Lung (tissue), 12 donors: Measurements from ENCODE around the gene MITD1. TPM values are rescaled to one million over a fixed set of nuclear protein-coding genes. Genes with fewer than 3 reads are reported as not detected.

Experiments used
- ATAC-seq: fragments of 200-7000 bp; cut with Tn5 transposase; one replicate; pipeline ENCODE4 v1.9.1; 2020; ENCODE audit warnings: moderate number of reproducible peaks; ENCODE audit not compliant: insufficient read depth, low FRiP score
- DNase-seq, 3 donors: peaks; one replicate each; pipeline ENCODE4 v3.0.0-alpha.2; 2013 to 2017
- H3K27ac ChIP-seq, 2 donors: one replicate each; pipeline ENCODE4 v1.5.1; 2013; ENCODE audit warnings: mild to moderate bottlenecking in 2 of 2, moderate library complexity in 2 of 2, control low read depth in 1 of 2, inconsistent platforms in 1 of 2, low read depth in 1 of 2, low read length in 1 of 2
- H3K27me3 ChIP-seq, 3 donors: one replicate each; pipeline ENCODE4 v1.5.1; 2013; ENCODE audit warnings: low read length in 2 of 3; ENCODE audit not compliant: control insufficient read depth in 3 of 3, insufficient read depth in 3 of 3
- H3K36me3 ChIP-seq, 4 donors: one replicate each; pipeline ENCODE4 v1.5.1; 2013; ENCODE audit warnings: low read length in 4 of 4, mild to moderate bottlenecking in 1 of 4, moderate library complexity in 1 of 4; ENCODE audit not compliant: control insufficient read depth in 4 of 4, insufficient read depth in 4 of 4
- H3K4me1 ChIP-seq, 5 donors: one replicate each; pipeline ENCODE4 v1.5.1; 2013; ENCODE audit warnings: low read length in 5 of 5, mild to moderate bottlenecking in 2 of 5, moderate library complexity in 1 of 5; ENCODE audit not compliant: control insufficient read depth in 5 of 5, insufficient read depth in 5 of 5
- H3K4me3 ChIP-seq: one replicate; pipeline ENCODE4 v1.5.1; 2013; ENCODE audit warnings: mild to moderate bottlenecking, control low read depth, moderate library complexity
- H3K9ac ChIP-seq, 2 donors: one replicate each; pipeline ENCODE4 v1.5.1; 2013; ENCODE audit warnings: low read length in 2 of 2, control low read depth in 1 of 2; ENCODE audit not compliant: insufficient read depth in 1 of 2
- H3K9me3 ChIP-seq, 4 donors: one replicate each; pipeline ENCODE4 v1.5.1; 2013; ENCODE audit warnings: low read length in 3 of 4, mild to moderate bottlenecking in 1 of 4, moderate library complexity in 1 of 4; ENCODE audit not compliant: control insufficient read depth in 4 of 4, insufficient read depth in 3 of 4
- CTCF ChIP-seq: IDR thresholded peaks from 2 replicates; pipeline ENCODE4 v1.5.1; 2012; ENCODE audit warnings: mild to moderate bottlenecking; ENCODE audit errors: control extremely low read depth, extremely low read depth
- WGBS, 2 donors: extraction: QIAGEN DNeasy Blood & Tissue Kit; methylation state at CpG; one replicate each; pipeline ENCODE4 v1.1.7; 2013; 5-methylcytosine and 5-hydroxymethylcytosine counted together
- polyA plus RNA-seq, 2 donors: library from polyadenylated mRNA; stranded (reverse); fragments of 200-250 nt; gene quantifications; one replicate each; pipeline ENCODE4 v1.2.1, GENCODE V29; 2013
- total RNA-seq, 2 donors: library from RNA; depleted of rRNA in 1 of 2; stranded (reverse); fragments of >200 nt in 1 of 2; gene quantifications; one replicate each; pipeline ENCODE4 v1.2.1, GENCODE V29; 2014 to 2021
- donor health status: control.
- donor health status: control.
- donor health status: Bipolar disorder and iron deficiency.
- donor health status: healthy.
- donor health status: DM: yes; HTN: yes; CAD: no.

The MITD1 gene
- total and polyA plus RNA-seq, 4 donors = 17.6 to 57.1 (median 34.6) TPM

DNA sequence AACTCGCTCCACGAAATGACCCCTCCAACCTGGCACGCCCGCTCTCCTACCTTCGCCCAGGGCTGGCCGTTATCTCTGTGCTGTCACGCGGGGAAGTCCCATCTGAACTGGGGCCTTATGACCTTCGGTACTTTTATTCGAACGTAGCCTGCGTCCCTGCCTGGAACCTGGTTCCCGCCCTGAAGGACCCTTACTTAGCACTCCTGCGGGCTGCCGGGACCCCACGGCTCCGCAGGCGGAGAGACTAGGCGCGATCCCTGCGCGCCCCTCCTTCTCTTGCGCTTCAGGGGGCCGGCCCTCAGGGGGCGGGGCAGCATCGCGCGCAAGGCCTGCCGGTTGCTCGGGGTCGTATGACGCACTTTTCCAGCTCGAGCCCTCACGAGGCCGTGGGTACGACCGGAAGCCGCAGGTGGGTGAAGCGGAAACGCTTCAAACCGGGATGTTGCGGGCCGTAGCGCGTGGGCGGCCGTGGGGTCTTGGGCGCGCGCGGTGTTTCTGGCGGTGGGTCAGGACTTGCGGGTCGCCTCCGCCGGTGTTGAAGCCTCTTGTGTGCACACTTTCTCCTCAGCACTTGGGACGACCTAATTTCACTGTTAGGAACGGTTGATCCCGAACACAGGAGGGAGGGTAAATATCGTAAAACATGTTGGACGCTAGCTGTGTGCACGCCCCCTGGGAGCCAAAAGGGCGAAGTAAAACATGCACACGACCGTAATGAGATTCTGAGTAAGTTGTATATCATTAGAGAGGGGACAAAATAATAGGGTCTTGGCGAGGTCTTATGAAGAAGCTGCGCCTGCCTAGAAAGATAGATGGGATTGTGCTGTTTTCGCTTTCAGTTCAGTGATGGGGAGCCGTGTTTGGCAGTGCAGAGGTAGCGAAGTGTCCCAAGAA, 26.0 kb downstream of the MITD1 start, which contains the start of the genes LIPT1 and TSGA10:
LIPT1 (plus strand) TSS at position 325 of the 894 bp plus-strand sequence. CDS start 6,991 bp downstream, outside the sequence.
TSGA10 (minus strand) TSS at position 300 of the 894 bp plus-strand sequence. CDS start 45,503 bp downstream, outside the sequence.
- ATAC-seq (peak; percentile 97), DNase-seq (peak; percentile 93 to 97 (median 94))
- 0 to 1% methylated on average over 64 to 70 of the region's 70 CpGs for WGBS, 2 donors
- Histone ChIP-seq H3K4me1 (peaks cover 4 to 18% (median 5%) of the 10 kb centered on the region in 5 donors), H3K36me3 (peaks cover 4 to 19% (median 8%) of the 10 kb centered on the region in 4 donors), H3K9me3 (no peaks in the 10 kb centered on the region), H3K9ac (peak within 1 kb of the TSS; percentile 64 to 94), H3K4me3 (peak within 1 kb of the TSS; percentile 84), H3K27me3 (no peaks in the 10 kb centered on the region), H3K27ac (peak within 1 kb of the TSS; percentile 93 to 98)
- no peak for TF ChIP-seq CTCF

GRCh38 chr2:99153921-99154604, 26.8 kb downstream of the MITD1 start:
- WGBS, 2 donors = 41 to 42% methylated on average over 12 of the region's 12 CpGs
- ATAC-seq (no peak), DNase-seq (peak in 1 of 3 donors; percentile 4)
- Histone ChIP-seq H3K9me3 (no peaks in the 10 kb centered on the region), H3K4me1 (peaks cover 4 to 18% (median 5%) of the 10 kb centered on the region in 5 donors), H3K36me3 (peaks cover 2 to 16% (median 6%) of the 10 kb centered on the region in 4 donors), H3K27me3 (no peaks in the 10 kb centered on the region), H3K4me3 (peak overlapping the region; percentile 84), H3K9ac (peak overlapping the region; percentile 57 to 58), H3K27ac (peak overlapping the region; percentile 93 to 98)
- no peak for TF ChIP-seq CTCF

DNA sequence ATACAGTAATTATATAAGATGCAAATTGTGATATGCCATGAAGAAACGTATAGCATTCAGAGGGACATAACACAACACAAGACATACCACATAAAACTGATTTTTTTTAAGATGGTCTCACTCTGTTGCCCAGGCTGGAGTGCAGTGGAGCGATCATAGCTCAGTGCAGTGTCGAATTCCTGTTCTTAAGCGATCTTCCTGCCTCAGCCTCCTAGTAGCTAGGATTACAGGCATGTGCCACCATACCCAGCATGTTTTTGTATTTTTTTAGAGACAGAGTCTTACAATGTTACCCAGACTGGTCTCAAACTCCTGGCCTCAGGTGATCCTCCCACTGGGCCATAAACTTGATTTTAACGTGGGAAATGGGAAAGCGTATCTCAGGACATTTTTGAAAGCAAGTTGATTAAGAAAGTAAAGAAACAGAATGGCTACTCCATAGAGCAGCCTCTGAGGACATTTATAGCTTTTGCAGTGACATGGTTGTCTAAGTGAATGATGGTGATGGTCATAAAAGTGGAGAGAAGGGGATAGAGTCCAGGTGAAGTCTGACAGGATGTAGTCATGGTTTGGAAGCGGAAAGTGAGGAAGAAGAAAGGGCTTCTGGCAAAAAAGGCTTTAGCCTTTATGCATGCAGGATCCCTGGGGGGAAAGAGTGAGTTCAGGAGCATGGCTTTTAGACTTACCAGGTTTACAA, 28.5 kb downstream of the MITD1 start:
- Histone ChIP-seq H3K36me3 (peaks cover 2 to 10% (median 3%) of the 10 kb centered on the region in 4 donors), H3K4me1 (peaks cover 4 to 18% (median 5%) of the 10 kb centered on the region in 5 donors), H3K4me3 (no peak overlapping the region), H3K9ac (no peak overlapping the region), H3K27me3 (no peaks in the 10 kb centered on the region), H3K27ac (no peak overlapping the region), H3K9me3 (no peaks in the 10 kb centered on the region)
- TF ChIP-seq CTCF = no peak
- ATAC-seq = no peak
- 90 to 92% methylated on average over 7 of the region's 7 CpGs for WGBS, 2 donors
- no peak for DNase-seq
